Endothelial cell of umbilical vein (primary cell): ENCODE results near the gene HOXA13. TPM values are rescaled to one million over a fixed set of nuclear protein-coding genes. Genes with fewer than 3 reads are reported as not detected.

Experiments used
- BruUV-seq: library from RNA; stranded (reverse); fragments of 400-500 nt; replicated peaks from 2 replicates; lab custom pipeline; 2021; lab: Mats Ljungman, UMichigan
- CTCF ChIA-PET: fragments of 300-600, 350-600 bp; sonication (Branson Sonifier 250); formaldehyde crosslinking; loops from one replicate; lab custom pipeline; 2021; ENCODE audit warnings: antibody characterized with exemption, inconsistent platforms; lab: Charles Lee
- POLR2A ChIA-PET: fragments of 300-600, 350-600 bp; sonication (Branson Sonifier 250); formaldehyde crosslinking; loops from one replicate; lab custom pipeline; 2021; ENCODE audit warnings: antibody characterized with exemption, inconsistent platforms; lab: Charles Lee
- DNase-seq: peaks from one replicate; pipeline ENCODE4 v3.0.0-alpha.2; 2011; ENCODE audit warnings: low read depth, low spot score
- FAIRE-seq: peaks from 2 replicates; lab custom pipeline; 2011; peaks lifted over from hg19 to GRCh38; lab: Jason Lieb, UNC
- H2AFZ ChIP-seq: 2 replicates; pipeline ENCODE4 v1.6.0; 2012; ENCODE audit warnings: low read depth, low read length, control low read depth, inconsistent platforms
- H3K27ac ChIP-seq: 2 replicates; pipeline ENCODE4 v1.5.1; 2011; ENCODE audit warnings: low read depth, mild to moderate bottlenecking, control low read depth, low read length, moderate library complexity; ENCODE audit not compliant: insufficient read depth
- H3K27me3 ChIP-seq, 2 experiments: 2 replicates each; pipeline versions ENCODE4 v1.6.0 to v1.6.1; 2011; ENCODE audit warnings: low read length in 2 of 2, mixed read lengths in 1 of 2; ENCODE audit not compliant: control insufficient read depth in 2 of 2, insufficient read depth in 2 of 2
- H3K36me3 ChIP-seq, 2 experiments: 2 replicates in 1 of 2; 3 replicates in 1 of 2; pipeline ENCODE4 v1.5.1; 2011; ENCODE audit warnings: low read length in 2 of 2, mild to moderate bottlenecking in 1 of 2, moderate library complexity in 1 of 2; ENCODE audit not compliant: control insufficient read depth in 2 of 2, insufficient read depth in 2 of 2; ENCODE audit errors: extremely low read depth in 1 of 2
- H3K4me1 ChIP-seq: 3 replicates; pipeline ENCODE4 v1.5.1; 2011; ENCODE audit warnings: mild to moderate bottlenecking, low read length; ENCODE audit not compliant: control insufficient read depth, insufficient read depth; ENCODE audit errors: extremely low read depth
- H3K4me2 ChIP-seq: 2 replicates; pipeline ENCODE4 v1.6.1; 2011; ENCODE audit warnings: low read length, control low read depth, mixed read lengths; ENCODE audit not compliant: insufficient read depth
- H3K4me3 ChIP-seq, 3 experiments: fragments of 200-600 bp in 1 of 3; sonication (generic), shearing (Covaris generic) in 1 of 3; replicated peaks in 1 of 3; 2 replicates each; pipeline ENCODE4 v1.5.1; 2011 to 2016; ENCODE audit warnings: control low read depth in 3 of 3, low read length in 3 of 3, mild to moderate bottlenecking in 2 of 3, inconsistent platforms in 1 of 3, low read depth in 1 of 3, moderate library complexity in 1 of 3; ENCODE audit not compliant: insufficient read depth in 1 of 3
- H3K79me2 ChIP-seq: 2 replicates; pipeline ENCODE4 v1.6.0; 2012; ENCODE audit warnings: low read length, inconsistent platforms; ENCODE audit not compliant: control insufficient read depth, insufficient read depth
- H3K9ac ChIP-seq: replicated peaks from 2 replicates; pipeline ENCODE3; 2011; ENCODE audit warnings: low read length, control low read depth; ENCODE audit not compliant: insufficient read depth; ENCODE audit errors: extremely low read depth
- H3K9me1 ChIP-seq: replicated peaks from 3 replicates; pipeline ENCODE4 v1.6.0; 2011; ENCODE audit warnings: mild to moderate bottlenecking, low read length; ENCODE audit not compliant: control insufficient read depth, insufficient read depth; ENCODE audit errors: extremely low read depth
- H3K9me3 ChIP-seq: replicated peaks from 2 replicates; pipeline ENCODE4 v1.5.1; 2012; ENCODE audit warnings: low read length, inconsistent platforms; ENCODE audit not compliant: control insufficient read depth, insufficient read depth
- H4K20me1 ChIP-seq: replicated peaks from 2 replicates; pipeline ENCODE3; 2011; ENCODE audit warnings: mild to moderate bottlenecking, low read length; ENCODE audit not compliant: control insufficient read depth, insufficient read depth; ENCODE audit errors: extremely low read depth
- EZH2 ChIP-seq: IDR thresholded peaks from 2 replicates; pipeline ENCODE4 v1.6.1; 2012; ENCODE audit warnings: borderline replicate concordance, low read depth, mild to moderate bottlenecking, moderate library complexity, low read length, inconsistent platforms; ENCODE audit not compliant: severe bottlenecking
- GATA2 ChIP-seq: IDR thresholded peaks from 2 replicates; pipeline ENCODE4 v1.7.0; 2011; ENCODE audit warnings: low read depth, mild to moderate bottlenecking, moderate library complexity, mixed read lengths, low read length; ENCODE audit not compliant: insufficient read length, insufficient read depth
- JUN ChIP-seq: IDR thresholded peaks from 2 replicates; pipeline ENCODE4 v1.6.1; 2011; ENCODE audit warnings: borderline replicate concordance, low read depth; ENCODE audit not compliant: insufficient read length, insufficient read depth
- MAX ChIP-seq: IDR thresholded peaks from 2 replicates; pipeline ENCODE4 v1.6.1; 2011; ENCODE audit not compliant: insufficient read depth, insufficient read length
- MYC ChIP-seq: IDR thresholded peaks from one replicate; pipeline ENCODE4 v1.6.1; 2011; ENCODE audit warnings: mild to moderate bottlenecking, low read depth, low read length
- POLR2A ChIP-seq: IDR thresholded peaks from 2 replicates; pipeline ENCODE4 v1.6.1; 2012; ENCODE audit warnings: low read depth, mild to moderate bottlenecking, control low read depth, low read length
- POLR2AphosphoS5 ChIP-seq: IDR thresholded peaks from 2 replicates; pipeline ENCODE4 v1.6.1; 2012; ENCODE audit warnings: low read depth, mild to moderate bottlenecking, control low read depth, low read length, moderate library complexity; ENCODE audit not compliant: insufficient read depth
- dilution Hi-C: fragments of 300-500 bp; cut with MboI; formaldehyde crosslinking; loops from one replicate; pipeline ENCODE4 v1.15.0; 2019; ENCODE audit warnings: low sequenced_read_pairs; ENCODE audit not compliant: extremely low pct_ligation_motif_present
- intact Hi-C: fragments of 100-400 bp; cut with micrococcal nuclease; formaldehyde crosslinking; loops from one replicate; pipeline ENCODE4 v1.10.0; 2022
- polyA plus RNA-seq, 4 experiments: library from polyadenylated mRNA; depleted of rRNA in 3 of 4; stranded (reverse) in 3 of 4; unstranded in 1 of 4; fragments of >200 nt; gene quantifications; 2 replicates each; pipeline versions ENCODE4 v1.2.1 to v1.2.3, GENCODE V29; 2011 to 2012; ENCODE audit warnings: missing spikeins in 1 of 4
- total RNA-seq: library from RNA; stranded (reverse); gene quantifications from 2 replicates; pipeline ENCODE4 v1.2.3, GENCODE V29; 2021

Gene HOXA13
- total and polyA plus RNA-seq, 2 donors (not counting 3 experiments of a cell fraction or from before 2014, with no cell fraction given) = 0.22 TPM; not detected in 1

DNA sequence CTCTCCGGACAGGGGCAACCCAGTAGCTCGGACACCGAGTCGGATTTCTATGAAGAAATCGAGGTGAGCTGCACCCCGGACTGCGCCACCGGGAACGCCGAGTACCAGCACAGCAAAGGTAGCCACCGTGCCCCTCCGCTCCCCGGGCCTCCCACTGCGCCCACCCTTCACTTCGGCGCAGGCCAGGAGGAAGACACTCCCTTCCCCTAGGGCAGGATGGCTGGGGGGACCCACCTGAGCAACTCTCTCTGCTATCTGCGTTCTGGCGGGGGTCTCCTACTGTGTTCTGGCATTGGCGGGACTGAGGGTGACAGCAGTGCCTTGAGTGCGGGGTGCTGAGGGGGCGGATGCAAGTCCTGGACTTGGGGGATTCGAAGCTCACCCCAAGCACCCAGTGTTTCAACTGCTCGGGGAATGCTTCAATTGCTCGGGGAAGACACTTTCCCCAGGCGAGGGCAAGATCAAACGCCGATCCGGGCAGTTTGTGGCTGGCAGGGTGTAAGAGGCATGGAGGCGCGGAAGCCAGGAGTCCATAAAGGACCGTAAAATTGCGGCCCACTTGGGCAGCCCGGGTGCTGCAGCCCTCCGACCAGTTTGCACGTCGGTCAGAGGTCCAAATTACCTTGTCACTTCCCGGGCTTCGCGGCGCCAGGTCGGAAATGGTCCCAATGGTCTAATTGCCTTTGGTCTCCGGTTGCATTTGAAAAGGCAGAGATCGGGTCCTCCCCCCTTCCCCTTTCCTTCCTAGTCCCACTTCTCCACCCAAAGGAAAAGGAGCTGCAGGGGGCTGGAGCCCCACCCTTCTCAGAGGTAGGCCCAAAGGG lies 43.7 kb upstream of the HOXA13 start:
- TF ChIP-seq GATA2 (no peak), EZH2 (peak; percentile 12), MYC (no peak), MAX (no peak), POLR2A (no peak), JUN (no peak), POLR2AphosphoS5 (no peak)
- no peaks in the 10 kb centered on the region for H3K9me3 ChIP-seq
- ChIA-PET CTCF (interaction anchor here (1.7 kb wide), 1 partner anchor 34 kb away, joined by 5 read pairs; no protein-coding TSS in a partner anchor), POLR2A (no interaction called here)
- H3K4me3 ChIP-seq = no peak overlapping the region
- no peak overlapping the region for H3K4me2 ChIP-seq
- intact Hi-C loops (no loop called here), dilution Hi-C loops (no loop called here)
- no peaks in the 10 kb centered on the region for H3K9me1 ChIP-seq
- peaks cover 6% of the 10 kb centered on the region for H3K4me1 ChIP-seq
- FAIRE-seq (no peak), DNase-seq (no peak)
- H3K27ac ChIP-seq = no peak overlapping the region
- H3K27me3 ChIP-seq = peaks cover 90 to 98% of the 10 kb centered on the region in 2 experiments
- H4K20me1 ChIP-seq = no peaks in the 10 kb centered on the region
- no peak overlapping the region for H2AFZ ChIP-seq
- H3K9ac ChIP-seq = no peak overlapping the region
- no peaks in the 10 kb centered on the region for H3K36me3 ChIP-seq
- BruUV-seq = no TSS peak
- no peaks in the 10 kb centered on the region for H3K79me2 ChIP-seq
